SK-MEL-5 (cell line): ENCODE results near the gene IGF2BP2. TPM values are rescaled to one million over a fixed set of nuclear protein-coding genes. Genes with fewer than 3 reads are reported as not detected.
A peak's percentile ranks its signal among the peaks of the same experiment; 100 is the strongest.
"Not testable (repeated sequence)": the region's sequence is repeated elsewhere in the genome, so short reads cannot be mapped to it uniquely, and the experiment has no call there.

Experiments used
- DNase-seq: peaks from one replicate; pipeline ENCODE4 v3.0.0-alpha.2; 2016; ENCODE audit warnings: low read depth, low spot score
- in situ Hi-C: cut with HindIII; loops from 2 replicates; pipeline ENCODE4 v1.10.0; 2016; ENCODE audit warnings: low sequenced_read_pairs, high pct_unique_total_duplicates, low pct_unique_long_range_greater_than_20kb
- total RNA-seq: library from RNA; depleted of rRNA; stranded (reverse); fragments of >200 nt; shearing (Covaris generic); gene quantifications from 2 replicates; pipeline ENCODE4 v1.2.3, GENCODE V29; 2014

Gene IGF2BP2
- total RNA-seq, 1 experiment from 2014 or later, result 59.5 TPM

DNA sequence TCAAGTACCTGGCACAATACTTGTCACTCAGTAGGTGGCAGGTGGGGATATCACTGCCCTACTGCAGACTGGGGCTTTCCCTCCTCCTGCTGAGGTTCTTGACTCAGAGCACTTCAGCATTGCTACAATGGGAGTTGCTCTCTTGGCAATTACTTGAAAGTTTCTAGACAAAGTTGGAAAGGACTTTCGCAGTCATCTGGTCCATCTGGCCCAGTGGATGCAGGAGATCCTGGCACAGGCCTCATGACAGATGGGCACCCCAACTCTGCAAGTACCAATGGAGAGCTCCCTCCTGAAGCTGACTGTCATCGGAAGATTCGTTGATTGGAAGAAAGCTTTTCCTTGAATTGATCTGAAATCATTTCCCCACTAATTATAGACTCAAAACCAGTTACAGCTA, 19.2 kb upstream of the IGF2BP2 start:
- in situ Hi-C loops, result no loop called here

GRCh38 chr3:185843635-185844034, 18.8 kb upstream of the IGF2BP2 start:
- in situ Hi-C loops, result no loop called here
- no peak for DNase-seq

More for the DNA sequence above, 19.2 kb upstream of the IGF2BP2 start:
- no peak for DNase-seq

DNA sequence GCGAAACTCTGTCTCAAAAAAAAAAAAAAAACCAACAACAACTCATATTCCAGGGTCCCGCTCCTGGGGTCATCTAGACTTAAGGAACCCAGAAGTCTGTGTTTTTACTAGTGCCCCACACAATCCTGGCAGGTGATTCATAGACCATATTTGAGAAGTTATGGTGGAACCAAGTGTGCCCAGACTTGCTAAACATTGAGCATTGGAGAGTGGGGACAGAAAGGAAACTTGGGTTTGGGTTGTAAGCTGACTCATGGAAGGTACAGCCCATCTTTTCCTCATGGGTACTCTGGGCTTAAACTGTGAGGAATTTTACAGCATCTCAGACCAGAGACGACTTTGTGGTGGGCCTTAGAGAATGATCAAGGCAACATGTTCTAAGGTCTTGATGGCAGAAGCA, 18.3 kb upstream of the IGF2BP2 start:
- DNase-seq, result no peak
- in situ Hi-C loops, result no loop called here

DNA sequence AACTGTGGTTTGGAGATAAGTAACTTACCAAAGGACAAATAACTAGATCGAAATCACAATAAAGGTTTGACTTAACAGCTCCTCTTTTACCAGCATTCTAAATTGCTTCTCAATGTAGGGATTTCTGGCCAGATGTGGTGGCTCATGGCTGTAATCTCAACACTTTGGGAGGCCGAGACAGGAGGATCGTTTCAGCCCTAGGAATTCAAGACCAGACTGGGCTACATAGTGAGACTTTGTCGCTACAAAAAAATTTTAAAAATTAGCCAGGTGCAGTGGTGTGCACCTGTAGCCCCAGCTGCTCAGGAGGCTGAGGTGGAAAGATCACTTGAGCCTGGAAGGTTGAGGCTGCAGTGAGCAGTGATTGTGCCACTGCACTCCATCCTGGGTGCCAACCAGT, 17.4 kb upstream of the IGF2BP2 start:
- no peak for DNase-seq
- in situ Hi-C loops, result no loop called here

DNA sequence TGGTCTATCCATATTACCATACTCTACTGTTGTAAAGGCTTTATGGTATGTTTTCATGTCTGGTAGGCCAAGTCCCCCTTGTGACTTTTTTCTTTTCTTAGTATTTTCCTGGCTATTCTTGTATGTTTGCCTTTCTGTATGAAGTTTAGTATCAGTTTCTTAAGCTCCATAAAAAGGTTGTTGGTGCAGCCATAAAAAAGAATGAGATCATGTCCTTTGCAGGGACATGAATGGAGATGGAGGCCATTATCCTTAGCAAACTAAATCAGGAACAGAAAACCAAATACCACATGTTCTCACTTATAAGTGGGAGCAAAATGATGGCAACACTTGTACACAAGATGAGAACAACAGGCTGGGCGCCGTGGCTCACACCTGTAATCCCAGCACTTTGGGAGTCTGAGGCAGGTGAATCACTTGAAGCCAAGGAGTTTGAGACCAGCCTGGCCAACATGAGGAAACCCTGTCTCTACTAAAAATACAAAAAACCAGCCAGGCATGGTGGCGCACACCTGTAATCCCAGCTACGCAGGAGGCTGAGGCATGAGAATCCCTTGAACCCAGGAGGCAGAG, 13.7 kb upstream of the IGF2BP2 start:
- DNase-seq, in situ Hi-C loops: not testable (repeated sequence)

GRCh38 chr3:185837414-185837813, 12.6 kb upstream of the IGF2BP2 start:
- DNase-seq, result no peak
- in situ Hi-C loops, result no loop called here

DNA sequence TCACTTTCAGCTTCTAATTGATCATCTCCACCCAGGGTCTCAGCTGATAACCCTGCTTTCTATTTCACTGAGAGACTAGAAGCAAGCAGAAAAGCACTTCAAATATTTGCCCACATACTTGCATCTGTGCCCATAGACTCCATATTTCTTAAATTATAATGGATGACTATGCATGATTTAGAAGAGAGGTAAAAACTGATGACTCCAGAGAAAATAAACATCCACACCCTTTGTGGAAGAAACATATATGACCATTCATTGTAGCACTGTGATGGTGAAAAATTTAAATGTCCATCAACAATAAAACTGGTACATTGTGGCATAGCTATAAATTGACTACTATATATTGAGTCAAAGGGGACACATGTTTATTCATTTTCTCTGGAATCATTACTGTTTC, 7.1 kb upstream of the IGF2BP2 start:
- in situ Hi-C loops, result no loop called here
- DNase-seq, result no peak

GRCh38 chr3:185831195-185831594, 6.4 kb upstream of the IGF2BP2 start:
- DNase-seq, result peak; percentile 90
- in situ Hi-C loops, result no loop called here

DNA sequence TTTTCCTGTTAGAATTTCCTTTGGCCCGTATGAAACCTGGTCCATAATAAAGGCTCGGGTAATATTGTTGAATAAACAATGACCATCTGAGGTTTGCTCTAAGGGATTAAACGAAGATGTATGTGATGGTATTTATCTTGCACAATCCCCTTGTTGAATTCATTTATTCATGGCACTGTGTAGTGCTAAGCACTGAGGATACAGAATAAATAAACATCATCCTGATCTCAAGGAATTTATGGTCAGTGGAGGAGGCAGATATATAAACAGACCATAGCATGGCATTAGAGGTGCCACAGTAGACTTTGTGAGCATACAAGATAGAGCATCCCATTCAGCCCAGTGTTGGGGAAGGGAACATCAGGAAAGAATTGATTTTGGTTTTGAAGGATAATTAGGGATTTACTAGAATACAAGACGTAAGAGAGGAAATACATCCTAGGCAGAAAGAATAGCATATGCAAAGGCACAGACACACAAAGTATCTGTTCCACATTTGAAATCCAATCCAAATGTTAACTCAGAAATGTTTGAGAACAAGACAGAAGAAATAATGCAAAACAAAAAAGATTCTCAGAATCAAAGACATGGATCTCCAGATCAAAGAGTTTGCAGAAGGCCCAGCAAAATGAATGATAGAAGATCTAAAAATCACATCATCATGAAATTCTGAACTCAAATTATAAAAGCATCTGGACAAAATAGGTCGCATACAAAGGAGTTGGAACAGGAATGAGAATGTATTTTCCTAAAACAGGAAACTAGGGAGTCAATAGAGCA, 5.4 kb upstream of the IGF2BP2 start:
- no peak for DNase-seq

DNA sequence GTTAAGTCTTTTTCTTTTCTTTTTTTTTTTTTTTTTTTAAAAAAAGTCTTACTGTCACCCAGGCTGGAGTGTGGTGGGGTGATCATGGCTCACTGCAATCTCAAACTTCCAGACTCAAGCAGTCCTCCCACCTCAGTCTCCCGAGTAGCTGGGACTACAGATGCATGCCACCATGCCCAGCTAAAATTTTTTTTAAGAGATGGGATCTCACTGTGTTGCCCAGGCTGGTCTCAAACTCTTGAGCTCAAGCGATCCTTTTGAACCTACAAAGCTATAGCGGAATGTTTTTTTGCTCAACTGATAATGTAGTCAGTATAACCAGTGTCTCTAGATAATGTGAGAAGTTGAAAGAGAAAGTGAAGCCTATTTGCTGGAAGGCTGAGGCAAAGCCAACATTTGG, 3.9 kb upstream of the IGF2BP2 start:
- in situ Hi-C loops, result no loop called here
- no peak for DNase-seq

More for the DNA sequence above, 5.4 kb upstream of the IGF2BP2 start:
- in situ Hi-C loops, result no loop called here

- in situ Hi-C loops, result no loop called here
- no peak for DNase-seq
Measured at GRCh38 chr3:185827595-185828344, 2.9 kb upstream of the IGF2BP2 start.

DNA sequence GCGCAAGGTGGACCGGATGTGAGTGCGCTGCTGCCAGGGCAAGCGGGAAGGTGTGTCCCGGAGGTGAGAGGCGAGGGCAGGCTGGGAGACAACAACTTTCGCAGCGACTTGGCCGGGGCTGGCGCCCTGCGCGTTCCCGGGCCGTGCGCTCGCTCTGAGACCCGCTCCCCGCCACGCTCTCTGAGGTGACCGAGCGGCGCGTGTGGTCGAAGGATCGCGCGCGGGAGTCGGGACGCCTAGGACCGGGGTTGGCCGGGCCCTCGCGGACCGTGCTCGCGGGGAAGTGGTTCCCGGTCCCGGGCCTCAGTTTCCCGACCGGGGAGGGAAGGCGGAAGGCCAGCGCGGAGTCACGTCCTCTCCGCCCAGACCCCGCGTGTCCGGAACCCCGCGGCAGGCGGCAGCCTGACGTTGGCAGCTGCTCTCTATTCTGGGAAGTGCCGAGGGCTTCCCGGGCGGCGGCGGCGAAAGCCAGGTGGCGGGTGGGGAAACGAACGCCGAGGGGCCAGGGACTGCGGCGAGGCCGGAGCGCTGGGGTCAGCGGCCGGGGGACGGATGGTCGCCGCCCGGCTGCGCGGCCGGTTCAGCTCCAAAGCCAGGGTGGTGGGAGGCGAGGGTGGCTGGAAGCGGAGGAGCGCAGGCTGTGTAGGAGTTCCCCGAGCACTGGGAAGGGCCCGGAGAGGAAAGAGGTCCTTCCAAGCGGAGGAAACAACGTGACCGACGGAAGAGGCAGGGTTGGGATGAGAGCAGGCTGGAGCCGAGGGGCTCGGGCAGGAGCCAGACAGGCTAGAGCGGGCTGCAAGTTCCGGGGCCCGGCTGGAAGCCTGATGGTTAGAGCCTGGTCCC, 1.0 kb upstream of the IGF2BP2 start:
- in situ Hi-C loops, result no loop called here
- no peak for DNase-seq

GRCh38 chr3:185824051-185825005, 514 bp downstream of the IGF2BP2 start:
- in situ Hi-C loops, result no loop called here
- no peak for DNase-seq

DNA sequence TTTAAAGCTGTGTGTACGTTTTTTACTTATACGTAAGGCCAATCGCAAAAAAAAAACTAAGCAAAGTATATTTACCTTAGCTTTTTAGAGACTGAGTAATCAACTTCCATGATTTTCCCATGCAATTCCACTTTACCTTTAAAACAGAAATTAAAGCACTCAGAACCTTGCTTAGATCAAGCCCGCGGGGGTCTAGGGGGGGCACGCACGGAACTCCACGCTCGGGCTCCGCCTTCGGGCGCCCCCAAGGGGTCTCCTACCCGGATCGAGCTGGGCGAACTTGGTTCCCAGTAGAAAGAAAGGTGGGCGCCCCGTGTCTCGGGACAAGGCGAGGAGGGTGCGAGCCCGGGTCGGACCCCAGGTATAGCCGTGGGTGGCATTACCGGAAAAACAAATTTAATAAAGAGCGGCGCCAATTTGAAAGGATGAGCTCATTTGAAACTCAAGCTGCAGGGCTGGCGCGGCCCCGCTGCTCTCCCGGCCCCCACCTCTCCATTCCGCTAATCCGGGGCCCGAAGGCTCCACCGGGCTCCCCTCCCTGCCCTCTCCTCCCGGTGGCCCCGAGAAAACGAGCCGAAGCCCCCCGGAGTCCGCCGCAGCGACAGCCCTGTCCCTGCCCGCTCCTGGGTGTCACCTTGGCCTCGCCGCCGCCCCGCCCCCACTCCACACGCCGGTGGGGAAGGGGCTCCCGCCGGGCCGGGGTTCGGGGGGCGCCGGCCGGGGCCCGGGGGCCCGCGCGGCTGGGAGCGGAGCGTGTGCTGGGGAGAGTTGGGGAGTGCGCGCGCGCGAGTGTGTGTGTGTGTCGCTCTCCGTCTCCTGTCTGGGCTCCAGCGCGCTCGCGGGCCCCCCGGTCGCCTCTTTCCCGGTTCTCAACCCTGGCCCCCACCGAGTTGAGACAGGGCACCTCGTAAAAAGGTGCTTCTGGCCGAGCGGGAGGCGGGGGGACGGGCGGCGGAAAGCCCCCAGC, 1.5 kb downstream of the IGF2BP2 start:
- in situ Hi-C loops, result no loop called here
- DNase-seq, result peak; percentile 26

DNA sequence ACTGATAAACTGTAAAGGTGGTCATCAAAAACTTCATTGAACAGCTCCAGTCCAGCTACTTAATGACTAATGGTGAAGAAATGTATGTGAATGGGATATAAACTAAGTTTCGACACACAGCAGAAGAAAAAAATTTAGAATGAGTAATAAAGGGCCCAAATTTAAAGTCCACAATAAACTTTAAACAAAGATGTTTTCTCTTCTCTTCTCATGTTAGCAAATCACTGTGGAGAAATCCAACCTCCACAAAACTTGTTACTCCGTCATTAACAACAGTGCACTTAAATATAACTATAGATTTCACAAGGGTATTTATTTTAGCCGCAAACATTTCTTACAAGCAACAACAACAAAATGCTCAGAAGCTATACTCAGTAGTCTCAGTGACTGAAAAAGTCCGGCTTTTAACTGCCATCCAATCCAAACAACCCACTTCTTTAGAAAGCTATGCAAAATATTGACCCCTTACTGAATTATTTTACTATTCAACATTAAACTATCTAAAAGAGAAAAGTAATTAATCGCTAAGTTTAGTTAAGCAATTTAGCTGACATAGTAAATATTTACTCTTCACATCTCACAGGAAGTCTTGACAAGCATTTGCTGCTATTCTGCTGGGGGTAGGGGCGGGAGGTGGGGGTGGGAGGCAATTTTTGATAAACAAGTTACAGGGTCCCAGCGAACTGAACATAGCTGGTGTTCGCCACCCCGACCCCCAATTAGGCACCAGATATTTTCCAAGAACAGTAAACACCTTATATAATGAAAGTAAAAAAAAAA, 2.4 kb downstream of the IGF2BP2 start:
- in situ Hi-C loops, result no loop called here

More for the DNA sequence above, 2.4 kb downstream of the IGF2BP2 start:
- DNase-seq, result peak; percentile 41
